ENCODE data around the gene SAP30BP. TPM values are rescaled to one million over a fixed set of nuclear protein-coding genes. Genes with fewer than 3 reads are reported as not detected.

Gene SAP30BP
- total and polyA plus RNA-seq, 2 of the 13 experiments (the other 11 are each of a cell fraction or from before 2014, with no cell fraction given), result 67.7 to 99.4 TPM

GRCh38 chr17:75645889-75646637 is 21.1 kb upstream of the SAP30BP start (continued):
- TF ChIP-seq YEATS2 (CRISPR knock-in tag; IDR thresholded peaks at IDR 0.05; ENCODE audit: borderline replicate concordance) (peak; percentile 83; the same call in 1 of the 2 replicates), LRRFIP1 (CRISPR knock-in tag; conservative IDR thresholded peaks at IDR 0.05) (no peak), RARA (CRISPR knock-in tag; IDR thresholded peaks at IDR 0.05) (peak; percentile 27; the same call in 1 of the 2 replicates), SMAD1 (CRISPR knock-in tag; IDR thresholded peaks at IDR 0.05; ENCODE audit: borderline replicate concordance, low read depth) (0 out of 2 replicates have a peak, but pooled peaks have one; percentile 97), ETV6 (CRISPR knock-in tag; conservative IDR thresholded peaks at IDR 0.05) (no peak), ZBTB1 (CRISPR knock-in tag; IDR thresholded peaks at IDR 0.05; ENCODE audit: borderline replicate concordance) (no peak), ZGPAT (CRISPR knock-in tag; IDR thresholded peaks at IDR 0.05) (peak; percentile 75), NONO (IDR thresholded peaks at IDR 0.05) (no peak), NONO (CRISPR knock-in tag; conservative IDR thresholded peaks at IDR 0.05) (peak; percentile 59; the same call in 1 of the 2 replicates), POLR2AphosphoS5 (IDR thresholded peaks at IDR 0.05; ENCODE audit: low read depth, low read length) (peak; percentile 82), RBM22 (optimal IDR thresholded peaks at IDR 0.05; ENCODE audit: low read length) (no peak), PAX8 (CRISPR knock-in tag; IDR thresholded peaks at IDR 0.05; ENCODE audit: borderline replicate concordance) (no peak)
